Central memory CD8-positive, alpha-beta T cell (primary cell): ENCODE data around the gene ARHGAP1.

ENCODE experiments used
- ATAC-seq: fragments of 150-1000 bp; cut with Tn5 transposase; replicated peaks from 2 replicates; pipeline ENCODE4 v1.10.0; 2022; ENCODE audit warnings: mild to moderate bottlenecking, moderate FRiP score, moderate number of reproducible peaks; ENCODE audit not compliant: poor library complexity, severe bottlenecking; ENCODE audit errors: extremely low read depth
- DNase-seq, 2 donors: peaks; one replicate each; pipeline ENCODE4 v3.0.0; 2021; ENCODE audit warnings: low spot score in 2 of 2
- H3K27ac Mint-ChIP-seq: one replicate; pipeline ENCODE4 v1.8.0; 2022; ENCODE audit warnings: low read depth, mild to moderate bottlenecking, moderate library complexity, mixed read lengths
- H3K27me3 Mint-ChIP-seq: one replicate; pipeline ENCODE4 v1.8.0; 2022; ENCODE audit warnings: mixed read lengths
- H3K36me3 Mint-ChIP-seq: one replicate; pipeline ENCODE4 v1.8.0; 2022; ENCODE audit warnings: mild to moderate bottlenecking, moderate library complexity, mixed read lengths; ENCODE audit not compliant: insufficient read depth
- H3K4me1 Mint-ChIP-seq: one replicate; pipeline ENCODE4 v1.8.0; 2022; ENCODE audit warnings: mixed read lengths
- H3K4me3 Mint-ChIP-seq: one replicate; pipeline ENCODE4 v1.8.0; 2022; ENCODE audit warnings: mild to moderate bottlenecking, moderate library complexity, mixed read lengths
- H3K9me3 Mint-ChIP-seq: one replicate; pipeline ENCODE4 v1.8.0; 2022; ENCODE audit warnings: mixed read lengths

Gene ARHGAP1

GRCh38 chr11:46658259-46658658 lies 42.2 kb downstream of the ARHGAP1 start:
- Mint-ChIP-seq H3K4me3 (no peak overlapping the region), H3K4me1 (no peaks in the 10 kb centered on the region), H3K36me3 (peaks cover 67% of the 10 kb centered on the region), H3K27me3 (no peaks in the 10 kb centered on the region), H3K27ac (no peak overlapping the region), H3K9me3 (no peaks in the 10 kb centered on the region)
- ATAC-seq (no peak), DNase-seq (no peak)

DNA sequence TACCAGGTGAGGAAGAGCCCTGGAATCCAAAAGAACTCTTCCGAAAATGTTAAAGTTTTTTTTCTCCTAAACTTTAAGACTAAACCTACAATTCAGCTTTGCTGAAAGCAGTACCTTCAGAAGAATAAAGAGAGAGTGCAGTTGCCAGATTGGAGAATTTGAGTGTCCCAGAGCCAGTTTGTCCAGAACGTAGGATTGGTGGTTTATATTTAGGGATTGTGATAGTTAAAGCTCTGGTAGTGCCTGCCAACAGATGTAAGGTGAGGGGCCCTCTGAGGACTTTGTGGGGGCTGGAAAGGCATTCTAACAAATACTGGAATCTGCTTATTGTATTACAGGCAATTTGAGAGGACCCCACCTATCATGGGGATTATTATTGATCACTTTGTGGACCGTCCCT lies 43.2 kb downstream of the ARHGAP1 start:
- H3K36me3 Mint-ChIP-seq = peaks cover 61% of the 10 kb centered on the region
- no peaks in the 10 kb centered on the region for H3K27me3 Mint-ChIP-seq
- no peaks in the 10 kb centered on the region for H3K9me3 Mint-ChIP-seq
- H3K4me1 Mint-ChIP-seq = no peaks in the 10 kb centered on the region
- ATAC-seq (no peak), DNase-seq (no peak)
- no peak overlapping the region for H3K27ac Mint-ChIP-seq
- H3K4me3 Mint-ChIP-seq = no peak overlapping the region

GRCh38 chr11:46655631-46656030 lies 44.8 kb downstream of the ARHGAP1 start:
- peaks cover 62% of the 10 kb centered on the region for H3K36me3 Mint-ChIP-seq
- no peak for ATAC-seq

GRCh38 chr11:46649180-46649738 lies 51.2 kb downstream of the ARHGAP1 start:
- no peak overlapping the region for H3K4me3 Mint-ChIP-seq
- H3K36me3 Mint-ChIP-seq = peaks cover 72% of the 10 kb centered on the region
- no peak overlapping the region for H3K27ac Mint-ChIP-seq
- H3K9me3 Mint-ChIP-seq = no peaks in the 10 kb centered on the region
- no peaks in the 10 kb centered on the region for H3K27me3 Mint-ChIP-seq
- no peaks in the 10 kb centered on the region for H3K4me1 Mint-ChIP-seq
- ATAC-seq = no peak
- DNase-seq = no peak

More at GRCh38 chr11:46655631-46656030, 44.8 kb downstream of the ARHGAP1 start:
- H3K27ac Mint-ChIP-seq = no peak overlapping the region
- no peaks in the 10 kb centered on the region for H3K9me3 Mint-ChIP-seq
- no peaks in the 10 kb centered on the region for H3K27me3 Mint-ChIP-seq
- H3K4me3 Mint-ChIP-seq = no peak overlapping the region
- no peaks in the 10 kb centered on the region for H3K4me1 Mint-ChIP-seq
- no peak for DNase-seq

GRCh38 chr11:46643986-46644385 lies 56.4 kb downstream of the ARHGAP1 start:
- Mint-ChIP-seq H3K9me3 (no peaks in the 10 kb centered on the region), H3K36me3 (peaks cover 47% of the 10 kb centered on the region), H3K4me1 (peaks cover 18% of the 10 kb centered on the region), H3K4me3 (no peak overlapping the region), H3K27ac (no peak overlapping the region), H3K27me3 (no peaks in the 10 kb centered on the region)
- no peak for DNase-seq
- no peak for ATAC-seq

- H3K27me3 Mint-ChIP-seq = no peaks in the 10 kb centered on the region
- no peak for DNase-seq
- H3K4me3 Mint-ChIP-seq = no peak overlapping the region
- no peak overlapping the region for H3K27ac Mint-ChIP-seq
- peaks cover 18% of the 10 kb centered on the region for H3K4me1 Mint-ChIP-seq
- H3K9me3 Mint-ChIP-seq = no peaks in the 10 kb centered on the region
- ATAC-seq = no peak
- H3K36me3 Mint-ChIP-seq = peaks cover 46% of the 10 kb centered on the region
These were observed 56.9 kb downstream of the ARHGAP1 start for GRCh38 chr11:46643531-46643930.

DNA sequence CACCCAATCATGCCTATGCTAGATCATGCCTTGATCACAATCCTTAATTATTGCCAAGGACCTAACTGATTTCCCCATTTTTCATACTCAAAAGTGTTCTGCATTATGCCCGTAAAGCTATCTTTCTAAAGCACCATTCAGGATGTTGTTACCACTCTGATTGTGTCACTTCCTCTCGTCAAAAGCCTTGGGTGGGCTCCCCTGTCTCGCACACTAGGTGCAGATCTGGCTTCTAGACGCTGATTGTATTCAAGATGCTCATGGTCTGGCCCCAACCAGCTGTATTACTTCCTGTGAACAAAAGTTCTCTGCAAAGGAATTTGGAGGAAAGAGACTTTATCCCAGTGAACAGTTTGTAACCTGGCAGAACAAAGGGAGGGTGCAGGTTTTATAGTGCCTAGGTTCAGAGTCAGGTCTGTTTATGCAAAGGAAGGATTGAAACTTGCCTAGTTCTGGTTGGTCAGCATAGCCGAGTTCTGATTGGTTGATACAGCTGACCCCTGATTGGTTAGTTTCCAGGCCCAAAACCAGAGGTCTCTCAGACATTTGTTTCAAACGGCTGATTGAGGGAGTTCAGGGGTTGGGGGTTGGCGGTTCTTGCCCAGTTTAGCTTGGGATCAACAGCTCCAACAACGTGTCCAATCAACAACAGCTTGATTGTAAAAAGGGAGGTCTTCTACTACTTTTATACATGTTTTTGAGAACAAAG lies 57.6 kb downstream of the ARHGAP1 start:
- Mint-ChIP-seq H3K4me1 (peaks cover 18% of the 10 kb centered on the region), H3K27me3 (no peaks in the 10 kb centered on the region), H3K4me3 (no peak overlapping the region), H3K36me3 (peaks cover 41% of the 10 kb centered on the region), H3K9me3 (no peaks in the 10 kb centered on the region), H3K27ac (peak overlapping the region; percentile 58)
- DNase-seq (no peak), ATAC-seq (no peak)

DNA sequence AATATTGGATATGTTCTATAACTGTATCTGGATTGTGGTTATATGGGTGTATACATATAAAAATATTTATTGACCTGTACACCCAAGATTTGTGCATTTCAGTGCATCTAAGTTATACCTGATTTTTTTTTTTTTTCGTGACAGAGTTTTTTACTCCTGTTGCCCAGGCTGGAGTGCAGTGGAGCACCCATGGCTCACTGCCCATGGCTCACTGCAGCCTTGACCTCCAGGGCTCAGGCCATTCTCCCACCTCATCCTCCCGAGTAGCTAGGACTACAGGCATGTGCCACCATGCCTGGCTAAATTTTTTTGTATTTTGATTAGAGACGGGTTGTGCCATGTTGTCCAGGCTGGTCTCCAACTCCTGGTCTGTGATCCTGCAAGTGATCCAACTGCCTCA lies 58.8 kb downstream of the ARHGAP1 start:
- peaks cover 18% of the 10 kb centered on the region for H3K4me1 Mint-ChIP-seq
- no peaks in the 10 kb centered on the region for H3K9me3 Mint-ChIP-seq
- ATAC-seq (no peak), DNase-seq (no peak)
- H3K27ac Mint-ChIP-seq = peak overlapping the region; percentile 58
- H3K27me3 Mint-ChIP-seq = no peaks in the 10 kb centered on the region
- H3K4me3 Mint-ChIP-seq = no peak overlapping the region
- peaks cover 36% of the 10 kb centered on the region for H3K36me3 Mint-ChIP-seq

DNA sequence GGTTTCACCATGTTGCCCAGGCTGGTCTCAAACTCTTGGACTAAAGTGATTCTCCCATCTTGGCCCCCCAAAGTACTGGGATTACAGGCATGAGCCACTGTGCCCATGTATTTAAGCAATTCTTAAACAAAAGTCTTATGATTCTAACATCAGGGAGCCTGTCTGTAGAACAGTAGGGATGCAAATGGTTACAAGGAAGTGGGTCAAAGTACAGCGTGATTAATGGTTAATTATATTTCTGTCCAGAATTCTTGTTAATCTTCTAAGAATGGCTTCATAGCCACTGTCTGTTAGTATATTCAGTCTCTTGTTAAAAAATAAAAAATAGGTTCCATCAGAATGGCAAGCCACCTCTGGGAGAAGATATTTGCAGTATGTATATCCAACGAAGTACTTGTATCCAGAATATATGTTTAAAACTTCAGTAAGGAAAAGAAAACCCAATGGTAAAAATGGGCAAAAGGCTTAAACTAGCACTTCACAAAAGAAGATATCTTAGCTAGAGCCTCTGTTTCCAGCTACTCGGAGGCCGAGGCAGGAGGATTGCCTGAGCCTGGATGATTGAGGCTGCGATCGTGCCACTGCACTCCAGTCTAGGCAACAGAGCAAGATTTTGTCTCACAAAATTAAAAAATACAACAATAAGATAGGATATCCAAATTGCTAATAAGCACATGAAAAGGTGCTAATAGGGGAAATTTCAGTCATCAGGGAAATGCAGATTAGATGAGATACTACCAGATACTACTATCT lies 60.2 kb downstream of the ARHGAP1 start:
- no peak for ATAC-seq
- H3K4me1 Mint-ChIP-seq = peaks cover 18% of the 10 kb centered on the region
- H3K4me3 Mint-ChIP-seq = no peak overlapping the region
- peaks cover 23% of the 10 kb centered on the region for H3K36me3 Mint-ChIP-seq
- H3K9me3 Mint-ChIP-seq = no peaks in the 10 kb centered on the region
- DNase-seq = no peak
- H3K27me3 Mint-ChIP-seq = no peaks in the 10 kb centered on the region
- no peak overlapping the region for H3K27ac Mint-ChIP-seq

DNA sequence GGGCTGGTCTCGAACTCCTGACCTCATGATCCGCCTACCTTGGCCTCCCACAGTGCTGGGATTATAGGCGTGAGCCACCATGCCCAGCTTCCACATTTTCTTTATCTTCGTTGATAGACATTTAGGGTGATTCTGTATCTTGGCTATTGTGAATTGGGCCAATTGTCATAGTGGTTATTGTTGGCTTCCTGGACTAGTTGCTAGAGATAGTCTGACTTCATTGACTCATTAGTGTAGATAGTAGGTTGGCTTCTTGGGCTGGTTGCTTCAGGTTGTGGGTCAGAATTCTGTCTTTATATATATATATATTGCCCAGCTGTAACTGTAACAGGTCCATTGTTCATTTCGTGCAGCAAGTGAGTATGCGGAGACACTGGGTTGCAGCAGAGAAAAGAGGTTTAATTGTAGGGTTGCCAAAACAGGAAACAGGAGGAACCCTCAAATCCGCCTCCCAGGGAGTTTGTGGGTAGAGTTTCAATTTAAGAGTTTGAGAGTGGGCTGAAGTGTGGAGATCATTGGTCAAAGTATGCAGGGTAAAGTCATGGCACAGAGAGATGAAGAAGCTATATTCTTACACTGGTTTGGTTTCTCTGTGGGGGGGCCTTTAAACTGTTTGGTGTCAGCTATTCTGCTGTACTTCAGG lies 61.1 kb downstream of the ARHGAP1 start:
- no peak overlapping the region for H3K27ac Mint-ChIP-seq
- H3K4me3 Mint-ChIP-seq = no peak overlapping the region
- peaks cover 16% of the 10 kb centered on the region for H3K36me3 Mint-ChIP-seq
- peaks cover 18% of the 10 kb centered on the region for H3K4me1 Mint-ChIP-seq
- H3K27me3 Mint-ChIP-seq = no peaks in the 10 kb centered on the region
- H3K9me3 Mint-ChIP-seq = no peaks in the 10 kb centered on the region
- ATAC-seq (no peak), DNase-seq (no peak)

DNA sequence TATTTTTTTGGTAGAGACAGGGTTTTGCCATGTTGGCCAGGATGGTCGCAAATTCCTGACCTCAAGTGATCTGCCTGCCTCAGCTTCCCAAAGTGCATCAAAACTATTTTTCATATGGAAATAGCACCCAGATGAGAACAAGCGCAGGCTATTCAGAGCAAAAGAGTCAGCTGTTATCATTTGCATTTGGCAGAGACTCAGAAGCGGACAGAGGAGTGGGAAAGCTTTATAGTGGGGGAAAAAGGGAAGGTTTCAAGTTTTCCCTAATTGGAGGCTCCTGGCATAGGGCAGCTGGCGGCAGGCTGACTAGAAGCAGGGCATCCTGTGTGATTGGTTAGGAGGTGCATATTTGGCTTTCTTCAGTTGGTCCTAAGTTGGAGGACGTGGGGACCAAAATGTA lies 62.9 kb downstream of the ARHGAP1 start:
- Mint-ChIP-seq H3K4me1 (peaks cover 19% of the 10 kb centered on the region), H3K27me3 (no peaks in the 10 kb centered on the region), H3K4me3 (no peak overlapping the region), H3K36me3 (peaks cover 13% of the 10 kb centered on the region), H3K27ac (no peak overlapping the region), H3K9me3 (no peaks in the 10 kb centered on the region)
- DNase-seq (no peak), ATAC-seq (no peak)

GRCh38 chr11:46635557-46636139 lies 64.8 kb downstream of the ARHGAP1 start:
- H3K27ac Mint-ChIP-seq = no peak overlapping the region
- H3K9me3 Mint-ChIP-seq = no peaks in the 10 kb centered on the region
- DNase-seq = no peak
- H3K36me3 Mint-ChIP-seq = peaks cover 20% of the 10 kb centered on the region
- H3K4me3 Mint-ChIP-seq = no peak overlapping the region
- peaks cover 15% of the 10 kb centered on the region for H3K4me1 Mint-ChIP-seq
- ATAC-seq = no peak
- no peaks in the 10 kb centered on the region for H3K27me3 Mint-ChIP-seq
